Measurements from ENCODE around the gene OR5AC2. TPM values are rescaled to one million over a fixed set of nuclear protein-coding genes. Genes with fewer than 3 reads are reported as not detected.

Gene OR5AC2
- total RNA-seq, 1 donor from 2014 or later: not detected

DNA sequence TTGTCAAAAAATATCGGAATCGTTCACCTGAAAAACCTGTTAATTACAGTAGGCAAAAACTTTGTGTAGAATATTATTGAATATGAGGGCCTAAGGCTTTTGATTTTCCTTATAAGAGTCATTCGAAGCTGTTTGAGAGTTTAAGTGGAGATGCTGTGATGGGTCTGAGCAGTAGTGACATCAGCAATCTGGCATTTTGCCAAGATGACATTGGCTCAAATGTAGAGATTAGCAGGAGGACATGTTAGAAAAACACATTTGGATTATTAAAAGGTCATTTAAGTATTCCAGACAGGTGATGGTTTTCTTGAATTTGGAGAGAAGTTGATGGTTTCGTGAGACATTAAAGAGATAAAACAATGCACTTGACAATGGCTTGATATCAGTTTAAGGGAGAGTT lies 12.9 kb downstream of the OR5AC2 start:
- Mint-ChIP-seq H3K27ac (no peak overlapping the region), H3K9me3 (no peaks in the 10 kb centered on the region), H3K36me3 (ENCODE audit: low read depth) (no peaks in the 10 kb centered on the region), H3K4me3 (no peak overlapping the region), H3K4me1 (no peaks in the 10 kb centered on the region), H3K27me3 (peaks cover 4% of the 10 kb centered on the region)
- intact Hi-C loops (cut with micrococcal nuclease): no loop called here
- DNase-seq: no peak

DNA sequence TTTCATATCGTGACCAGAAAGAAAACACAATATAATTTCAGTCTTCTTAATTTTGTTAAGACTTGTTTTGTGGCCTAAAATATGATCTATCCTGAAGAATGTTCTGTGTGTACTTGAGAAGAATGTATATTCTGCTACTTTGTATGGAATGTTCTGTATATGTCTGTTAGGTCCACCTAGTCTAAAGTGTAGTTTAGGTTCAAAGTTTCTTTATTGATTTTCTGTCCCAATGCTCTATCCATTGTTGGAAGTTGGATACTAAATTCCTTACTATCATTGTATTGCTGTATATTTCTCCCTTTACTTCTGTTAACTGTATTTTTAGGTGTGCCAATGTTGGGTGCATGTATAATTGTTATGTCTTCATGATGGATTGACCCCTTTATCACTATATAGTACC lies 21.2 kb downstream of the OR5AC2 start:
- peaks cover 6% of the 10 kb centered on the region for H3K27me3 Mint-ChIP-seq
- H3K36me3 Mint-ChIP-seq (ENCODE audit: low read depth): no peaks in the 10 kb centered on the region
- intact Hi-C loops (cut with micrococcal nuclease): no loop called here
- no peak overlapping the region for H3K4me3 Mint-ChIP-seq
- no peak overlapping the region for H3K27ac Mint-ChIP-seq
- H3K9me3 Mint-ChIP-seq: no peaks in the 10 kb centered on the region
- no peaks in the 10 kb centered on the region for H3K4me1 Mint-ChIP-seq
- no peak for DNase-seq

DNA sequence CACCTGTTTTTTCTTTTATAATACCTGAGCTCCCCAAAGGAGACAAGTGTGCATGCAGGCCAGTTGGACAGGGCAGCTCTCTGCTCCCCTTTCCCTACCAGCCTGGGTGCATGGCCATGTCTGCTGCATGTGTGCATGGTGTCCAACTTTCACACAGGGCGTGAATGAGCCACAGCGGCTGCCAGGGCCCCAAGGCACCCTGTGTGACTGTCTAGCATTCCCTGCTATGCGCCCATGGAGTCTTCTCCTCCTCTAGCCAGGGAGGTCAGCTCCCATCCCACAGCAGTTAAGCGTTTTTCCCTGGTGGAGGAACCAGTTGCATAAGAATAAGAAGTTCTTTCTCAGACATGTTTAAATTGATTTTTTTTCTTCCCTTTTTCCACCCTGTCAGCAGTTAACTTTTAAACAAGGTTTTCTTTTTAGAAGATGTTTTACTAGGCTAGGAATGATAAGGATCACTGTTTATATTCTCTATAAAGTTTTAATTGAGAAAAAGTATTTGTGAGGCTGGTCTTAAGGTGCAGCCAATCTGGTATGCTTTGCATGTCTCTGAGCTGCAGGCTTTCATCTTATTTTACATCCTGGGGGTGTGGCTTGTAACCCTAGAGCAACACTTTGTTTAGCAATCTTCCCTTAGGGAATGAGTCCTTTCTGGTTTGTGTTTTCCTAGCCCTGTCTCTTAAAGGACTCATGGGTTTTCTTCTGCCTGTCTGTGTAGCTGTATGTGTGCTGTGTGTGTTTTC lies 23.0 kb downstream of the OR5AC2 start:
- Mint-ChIP-seq H3K27ac (no peak overlapping the region), H3K4me1 (no peaks in the 10 kb centered on the region), H3K4me3 (no peak overlapping the region), H3K27me3 (peaks cover 6% of the 10 kb centered on the region), H3K9me3 (no peaks in the 10 kb centered on the region), H3K36me3 (ENCODE audit: low read depth) (no peaks in the 10 kb centered on the region)
- no peak for DNase-seq
- intact Hi-C loops (cut with micrococcal nuclease): no loop called here

DNA sequence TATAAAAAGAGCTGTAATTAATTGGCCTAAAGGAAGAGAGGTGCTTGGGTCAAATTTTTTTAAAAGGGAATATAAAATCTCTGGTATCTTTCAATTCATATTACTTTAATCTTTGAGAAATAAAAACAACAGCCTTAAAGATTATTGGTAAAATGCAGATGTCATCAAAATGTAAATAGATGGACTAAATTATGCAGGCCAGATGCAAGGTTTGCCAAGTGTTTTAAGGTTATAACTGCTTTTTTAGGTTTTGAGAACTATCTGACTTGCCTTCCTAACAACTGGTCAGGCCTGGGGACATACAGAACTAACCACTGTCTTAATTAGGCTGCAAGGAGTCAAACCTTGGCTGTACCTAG lies 23.6 kb downstream of the OR5AC2 start:
- no peak overlapping the region for H3K27ac Mint-ChIP-seq
- intact Hi-C loops (cut with micrococcal nuclease): no loop called here

DNA sequence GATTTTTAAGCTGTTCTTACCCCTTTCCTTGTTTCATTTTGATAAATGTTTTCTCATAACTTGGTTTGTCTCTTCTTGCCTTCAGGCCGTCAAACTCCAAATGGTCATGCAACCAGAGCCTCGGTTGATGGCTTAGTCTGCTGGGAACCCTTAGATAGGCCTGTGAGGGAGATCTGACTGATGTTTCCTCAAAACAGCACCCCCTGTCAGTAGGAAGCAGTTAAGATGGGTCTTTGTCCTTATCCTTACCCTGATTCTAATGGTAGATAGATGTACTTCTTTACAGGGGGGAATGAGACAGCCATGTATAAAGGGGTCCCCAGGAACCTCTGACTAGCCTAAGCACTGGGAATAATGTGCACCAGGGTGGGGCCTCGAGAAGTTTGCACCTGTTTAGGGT lies 27.3 kb downstream of the OR5AC2 start:
- H3K27me3 Mint-ChIP-seq: peaks cover 2% of the 10 kb centered on the region
- H3K4me3 Mint-ChIP-seq: no peak overlapping the region
- no peak overlapping the region for H3K27ac Mint-ChIP-seq
- H3K4me1 Mint-ChIP-seq: no peaks in the 10 kb centered on the region
- intact Hi-C loops (cut with micrococcal nuclease): no loop called here
- H3K36me3 Mint-ChIP-seq (ENCODE audit: low read depth): no peaks in the 10 kb centered on the region
- H3K9me3 Mint-ChIP-seq: no peaks in the 10 kb centered on the region
- no peak for DNase-seq

More for the DNA sequence above, 23.6 kb downstream of the OR5AC2 start:
- Mint-ChIP-seq H3K4me3 (no peak overlapping the region), H3K27me3 (peaks cover 6% of the 10 kb centered on the region), H3K4me1 (no peaks in the 10 kb centered on the region), H3K36me3 (ENCODE audit: low read depth) (no peaks in the 10 kb centered on the region), H3K9me3 (no peaks in the 10 kb centered on the region)
- no peak for DNase-seq

DNA sequence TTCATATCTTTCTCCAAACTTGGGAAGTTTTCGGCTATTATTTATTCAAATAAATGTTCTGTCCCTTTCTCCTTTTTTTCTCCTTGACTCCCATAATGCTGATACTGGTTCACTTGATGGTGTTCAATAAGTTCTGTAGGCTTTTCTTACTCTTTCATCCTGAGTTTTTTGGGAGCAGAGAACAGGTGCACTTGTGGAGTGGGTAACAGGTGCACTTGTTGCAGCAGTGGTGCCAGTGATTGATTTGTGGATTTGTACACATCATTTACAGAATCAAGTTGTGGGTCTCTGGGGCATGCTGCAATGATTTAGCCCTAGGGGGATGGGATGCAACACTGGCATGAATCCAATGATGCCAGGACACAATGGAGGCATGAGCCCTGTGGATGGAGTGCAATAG lies 28.7 kb downstream of the OR5AC2 start:
- Mint-ChIP-seq H3K27ac (no peak overlapping the region), H3K4me3 (no peak overlapping the region), H3K9me3 (no peaks in the 10 kb centered on the region), H3K36me3 (ENCODE audit: low read depth) (no peaks in the 10 kb centered on the region), H3K4me1 (no peaks in the 10 kb centered on the region), H3K27me3 (peaks cover 2% of the 10 kb centered on the region)
- intact Hi-C loops (cut with micrococcal nuclease): no loop called here
- no peak for DNase-seq

DNA sequence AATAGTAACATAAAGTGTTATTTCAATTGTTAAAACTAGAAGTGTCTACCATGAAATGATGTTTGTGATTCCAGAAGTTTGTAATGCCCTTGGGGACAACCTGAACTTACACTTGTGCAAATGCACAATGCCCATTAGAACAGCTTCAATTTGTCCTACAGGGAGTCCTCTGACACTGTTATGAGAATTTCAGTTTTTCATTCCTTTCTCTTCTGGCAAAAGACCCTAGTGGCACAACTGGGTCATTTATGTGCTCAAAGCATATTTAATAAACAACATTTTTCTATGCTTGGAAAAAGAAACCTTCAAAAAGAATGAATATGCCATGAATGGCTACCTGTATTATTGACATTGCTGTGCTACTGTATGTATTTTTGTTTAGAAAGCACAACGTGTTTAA lies 43.4 kb downstream of the OR5AC2 start, which contains the start of gene OR5H1:
TSS of gene OR5H1 (plus strand) at position 301 of the 400 bp plus-strand sequence. CDS start 1,977 bp downstream, outside the sequence.
- intact Hi-C loops (cut with micrococcal nuclease): no loop called here
- no peak for DNase-seq
- peaks cover 4% of the 10 kb centered on the region for H3K27me3 Mint-ChIP-seq
- H3K27ac Mint-ChIP-seq: no peak within 1 kb of the TSS
- no peak within 1 kb of the TSS for H3K4me3 Mint-ChIP-seq
- no peaks in the 10 kb centered on the region for H3K4me1 Mint-ChIP-seq
- H3K36me3 Mint-ChIP-seq (ENCODE audit: low read depth): no peaks in the 10 kb centered on the region
- H3K9me3 Mint-ChIP-seq: no peaks in the 10 kb centered on the region

DNA sequence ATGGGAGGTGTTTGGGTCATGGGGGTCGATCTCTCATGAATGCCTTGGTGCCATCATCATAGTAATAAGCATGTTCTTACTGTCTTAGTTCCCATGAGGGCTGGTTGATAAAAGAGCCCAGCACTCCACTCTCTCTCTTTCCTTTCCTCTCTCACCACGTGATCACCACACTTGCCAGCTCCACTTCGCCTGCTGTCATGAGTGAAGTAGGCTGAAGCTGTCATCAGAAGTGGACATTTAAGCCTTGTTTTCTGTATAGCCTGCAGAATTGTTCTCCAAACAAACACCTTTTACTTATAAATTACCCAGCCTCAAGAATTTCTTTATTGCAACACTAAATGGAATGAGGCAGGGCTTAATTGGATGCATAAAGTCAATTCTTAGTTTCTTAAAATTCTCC lies 49.7 kb downstream of the OR5AC2 start:
- no peaks in the 10 kb centered on the region for H3K9me3 Mint-ChIP-seq
- H3K36me3 Mint-ChIP-seq (ENCODE audit: low read depth): no peaks in the 10 kb centered on the region
- DNase-seq: no peak
- intact Hi-C loops (cut with micrococcal nuclease): no loop called here
- no peaks in the 10 kb centered on the region for H3K4me1 Mint-ChIP-seq
- no peak overlapping the region for H3K4me3 Mint-ChIP-seq
- peaks cover 3% of the 10 kb centered on the region for H3K27me3 Mint-ChIP-seq
- H3K27ac Mint-ChIP-seq: no peak overlapping the region

Other genes with a start within 250 kb of the OR5AC2 start
- 84.1 and 87.7 TPM in 2 replicates for gene RIOX2, start 114.7 kb upstream of the OR5AC2 start, total RNA-seq
- gene GABRR3, start 51.9 kb upstream of the OR5AC2 start, total RNA-seq: 0.05 and 0.12 TPM in 2 replicates
- gene OR5H1, start 43.5 kb downstream of the OR5AC2 start, total RNA-seq: not detected in 2 replicates
- not detected in 2 replicates for gene OR5H14, start 60.3 kb downstream of the OR5AC2 start, total RNA-seq
- gene OR5H15, start 79.5 kb downstream of the OR5AC2 start, total RNA-seq: not detected in 2 replicates
- not detected in 2 replicates for gene OR5H6, start 177.1 kb downstream of the OR5AC2 start, total RNA-seq
- not detected in 2 replicates for gene OR5H2, start 195.3 kb downstream of the OR5AC2 start, total RNA-seq